Osteoblast (primary cell): Measurements from ENCODE around the gene SPARCL1. TPM values are rescaled to one million over a fixed set of nuclear protein-coding genes. Genes with fewer than 3 reads are reported as not detected.

Source experiments
- DNase-seq: peaks from one replicate; pipeline ENCODE4 v3.0.0; 2011; ENCODE audit warnings: low spot score, mixed read lengths; ENCODE audit not compliant: insufficient read length; ENCODE audit errors: missing footprints
- H2AFZ ChIP-seq: 2 replicates; pipeline ENCODE4 v1.6.0; 2011; ENCODE audit warnings: mild to moderate bottlenecking, low read length
- H3K27ac ChIP-seq: 2 replicates; pipeline ENCODE4 v1.5.1; 2011; ENCODE audit warnings: mild to moderate bottlenecking, low read depth, low read length, moderate library complexity
- H3K27me3 ChIP-seq: 2 replicates; pipeline ENCODE4 v1.6.0; 2012; ENCODE audit warnings: mild to moderate bottlenecking, control low read depth, inconsistent platforms, low read length, moderate library complexity; ENCODE audit not compliant: insufficient read depth
- H3K36me3 ChIP-seq: 2 replicates; pipeline ENCODE4 v1.5.1; 2011; ENCODE audit warnings: mild to moderate bottlenecking, low read length, control low read depth, moderate library complexity; ENCODE audit not compliant: insufficient read depth
- H3K4me1 ChIP-seq: 2 replicates; pipeline ENCODE4 v1.5.1; 2011; ENCODE audit warnings: mild to moderate bottlenecking, low read length, control low read depth, moderate library complexity; ENCODE audit not compliant: insufficient read depth
- H3K4me2 ChIP-seq: 2 replicates; pipeline ENCODE4 v1.6.0; 2011; ENCODE audit warnings: mild to moderate bottlenecking, low read length; ENCODE audit not compliant: insufficient read depth
- H3K4me3 ChIP-seq: fragments of 200-600 bp; sonication (generic); 3 replicates; pipeline ENCODE4 v1.5.1; 2012; ENCODE audit warnings: mild to moderate bottlenecking, low read length, inconsistent platforms; ENCODE audit not compliant: insufficient read depth
- H3K79me2 ChIP-seq: 2 replicates; pipeline ENCODE4 v1.6.0; 2012; ENCODE audit warnings: mild to moderate bottlenecking, low read length, control low read depth, inconsistent platforms; ENCODE audit not compliant: insufficient read depth
- H3K9me3 ChIP-seq: 2 replicates; pipeline ENCODE4 v1.5.1; 2011; ENCODE audit warnings: low read depth, low read length, control low read depth
- H4K20me1 ChIP-seq: 2 replicates; pipeline ENCODE4 v1.6.0; 2012; ENCODE audit warnings: mild to moderate bottlenecking, low read length, control low read depth; ENCODE audit not compliant: insufficient read depth
- CTCF ChIP-seq: IDR thresholded peaks from 2 replicates; pipeline ENCODE4 v1.5.1; 2011; ENCODE audit warnings: mild to moderate bottlenecking, low read depth, low read length, moderate library complexity; ENCODE audit errors: extremely low read depth
- total RNA-seq: library from RNA; depleted of rRNA; stranded (reverse); fragments of >200 nt; gene quantifications from 2 replicates; pipeline ENCODE4 v1.2.3, GENCODE V29; 2012

SPARCL1 gene
- total RNA-seq, 1 donor = not detected

GRCh38 chr4:87530868-87531267 lies 1.7 kb upstream of the SPARCL1 start:
- Histone ChIP-seq H3K27me3 (no peaks in the 10 kb centered on the region), H3K79me2 (no peaks in the 10 kb centered on the region), H4K20me1 (no peaks in the 10 kb centered on the region), H3K27ac (no peak overlapping the region), H3K4me2 (no peak overlapping the region), H3K4me3 (no peak overlapping the region), H2AFZ (no peak overlapping the region), H3K4me1 (peaks cover 4% of the 10 kb centered on the region), H3K36me3 (no peaks in the 10 kb centered on the region), H3K9me3 (no peaks in the 10 kb centered on the region)
- no peak for DNase-seq
- no peak for TF ChIP-seq CTCF

- no peaks in the 10 kb centered on the region for H3K36me3 ChIP-seq
- H3K4me2 ChIP-seq = no peak overlapping the region
- H3K27me3 ChIP-seq = no peaks in the 10 kb centered on the region
- DNase-seq = no peak
- H2AFZ ChIP-seq = no peak overlapping the region
- no peak overlapping the region for H3K4me3 ChIP-seq
- no peaks in the 10 kb centered on the region for H3K9me3 ChIP-seq
- H3K79me2 ChIP-seq = no peaks in the 10 kb centered on the region
- no peak overlapping the region for H3K27ac ChIP-seq
- peaks cover 4% of the 10 kb centered on the region for H3K4me1 ChIP-seq
- no peaks in the 10 kb centered on the region for H4K20me1 ChIP-seq
- no peak for TF ChIP-seq CTCF
Measured at GRCh38 chr4:87530229-87530628, 1.1 kb upstream of the SPARCL1 start.

GRCh38 chr4:87527431-87528220 lies 1.6 kb downstream of the SPARCL1 start:
- Histone ChIP-seq H4K20me1 (no peaks in the 10 kb centered on the region), H3K9me3 (no peaks in the 10 kb centered on the region), H3K4me1 (peaks cover 4% of the 10 kb centered on the region), H3K27ac (no peak overlapping the region), H3K36me3 (no peaks in the 10 kb centered on the region), H3K27me3 (no peaks in the 10 kb centered on the region), H3K4me3 (no peak overlapping the region), H3K79me2 (no peaks in the 10 kb centered on the region), H2AFZ (no peak overlapping the region), H3K4me2 (no peak overlapping the region)
- TF ChIP-seq CTCF = no peak
- no peak for DNase-seq

- Histone ChIP-seq H3K36me3 (no peaks in the 10 kb centered on the region), H3K79me2 (no peaks in the 10 kb centered on the region), H3K4me3 (no peak overlapping the region), H3K27ac (no peak overlapping the region), H3K4me1 (peaks cover 10% of the 10 kb centered on the region), H3K9me3 (no peaks in the 10 kb centered on the region), H2AFZ (no peak overlapping the region), H3K27me3 (no peaks in the 10 kb centered on the region), H3K4me2 (no peak overlapping the region), H4K20me1 (no peaks in the 10 kb centered on the region)
- DNase-seq = no peak
- TF ChIP-seq CTCF = no peak
Measured at GRCh38 chr4:87525636-87526295, 3.4 kb downstream of the SPARCL1 start.
